HG03025 (cell line): Measurements from ENCODE around the gene TMEM212.
"Not testable (repeated sequence)": the region's sequence is repeated elsewhere in the genome, so short reads cannot be mapped to it uniquely, and the experiment has no call there.

Experiments
- ATAC-seq: cut with Tn5 transposase; IDR thresholded peaks from one replicate; pipeline ENCODE4 v1.9.1; 2021; ENCODE audit warnings: mild to moderate bottlenecking, moderate library complexity; ENCODE audit not compliant: unreplicated experiment, low FRiP score

The TMEM212 gene

GRCh38 chr3:171812811-171813210 is 30.3 kb upstream of the TMEM212 start:
- no peak for ATAC-seq

GRCh38 chr3:171813278-171813896 is 29.8 kb upstream of the TMEM212 start:
- ATAC-seq: no peak

- no peak for ATAC-seq
Observed at GRCh38 chr3:171813897-171814460, 29.2 kb upstream of the TMEM212 start.

- not testable (repeated sequence) for ATAC-seq
Observed at GRCh38 chr3:171814662-171815061, 28.5 kb upstream of the TMEM212 start.

GRCh38 chr3:171815973-171816595 is 27.1 kb upstream of the TMEM212 start:
- no peak for ATAC-seq

- ATAC-seq: no peak
Observed at GRCh38 chr3:171817074-171817800, 25.9 kb upstream of the TMEM212 start.

GRCh38 chr3:171821044-171821443 is 22.1 kb upstream of the TMEM212 start:
- no peak for ATAC-seq

- no peak for ATAC-seq
Observed at GRCh38 chr3:171821778-171822358, 21.3 kb upstream of the TMEM212 start.

- ATAC-seq: no peak
Observed at GRCh38 chr3:171822431-171823106, 20.6 kb upstream of the TMEM212 start.

- ATAC-seq: no peak
Observed at GRCh38 chr3:171824116-171824515, 19.0 kb upstream of the TMEM212 start.

- ATAC-seq: no peak
Observed at GRCh38 chr3:171824824-171825221, 18.3 kb upstream of the TMEM212 start.

GRCh38 chr3:171825222-171825828 is 17.8 kb upstream of the TMEM212 start:
- ATAC-seq: no peak

GRCh38 chr3:171827385-171827784 is 15.8 kb upstream of the TMEM212 start:
- ATAC-seq: no peak

- ATAC-seq: no peak
Observed at GRCh38 chr3:171827836-171828458, 15.2 kb upstream of the TMEM212 start.

- ATAC-seq: no peak
Observed at GRCh38 chr3:171828902-171829770, 14.0 kb upstream of the TMEM212 start.

GRCh38 chr3:171829841-171830517 is 13.2 kb upstream of the TMEM212 start:
- no peak for ATAC-seq

- no peak for ATAC-seq
Observed at GRCh38 chr3:171830518-171830875, 12.7 kb upstream of the TMEM212 start.

- ATAC-seq: no peak
Observed at GRCh38 chr3:171831936-171832335, 11.2 kb upstream of the TMEM212 start.
